Measurements from ENCODE around the gene PALD1.

Gene PALD1

GRCh38 chr10:70507966-70508365 lies 29.4 kb downstream of the PALD1 start:
- no peak for DNase-seq

GRCh38 chr10:70508912-70509756 lies 30.6 kb downstream of the PALD1 start:
- peak; percentile 20 for DNase-seq

GRCh38 chr10:70509757-70510147 lies 31.2 kb downstream of the PALD1 start:
- no peak for DNase-seq

- no peak for DNase-seq
Measured at GRCh38 chr10:70510453-70510852, 31.9 kb downstream of the PALD1 start.

- no peak for DNase-seq
Measured at GRCh38 chr10:70510904-70511303, 32.3 kb downstream of the PALD1 start.

GRCh38 chr10:70512149-70512639 lies 33.6 kb downstream of the PALD1 start:
- no peak for DNase-seq

GRCh38 chr10:70513848-70514309 lies 35.3 kb downstream of the PALD1 start:
- DNase-seq: peak; percentile 2

- no peak for DNase-seq
Measured at GRCh38 chr10:70514591-70514990, 36.0 kb downstream of the PALD1 start.

- DNase-seq: no peak
Measured at GRCh38 chr10:70515035-70515667, 36.6 kb downstream of the PALD1 start.

- DNase-seq: no peak
Measured at GRCh38 chr10:70518695-70519094, 40.1 kb downstream of the PALD1 start.

- no peak for DNase-seq
Measured at GRCh38 chr10:70523057-70523456, 44.5 kb downstream of the PALD1 start.

GRCh38 chr10:70523549-70523948 lies 45.0 kb downstream of the PALD1 start:
- DNase-seq: no peak

- no peak for DNase-seq
Measured at GRCh38 chr10:70528314-70528713, 49.7 kb downstream of the PALD1 start.

- DNase-seq: no peak
Measured at GRCh38 chr10:70528741-70529362, 50.3 kb downstream of the PALD1 start.

- DNase-seq: no peak
Measured at GRCh38 chr10:70529848-70530247, 51.3 kb downstream of the PALD1 start.

- DNase-seq: no peak
Measured at GRCh38 chr10:70530315-70530714, 51.7 kb downstream of the PALD1 start.

GRCh38 chr10:70532554-70533188 lies 54.1 kb downstream of the PALD1 start:
- no peak for DNase-seq

- DNase-seq: no peak
Measured at GRCh38 chr10:70533189-70533558, 54.6 kb downstream of the PALD1 start.

- DNase-seq: no peak
Measured at GRCh38 chr10:70534281-70534680, 55.7 kb downstream of the PALD1 start.

GRCh38 chr10:70535001-70535400 lies 56.4 kb downstream of the PALD1 start:
- no peak for DNase-seq

- no peak for DNase-seq
Measured at GRCh38 chr10:70535451-70535850, 56.9 kb downstream of the PALD1 start.

GRCh38 chr10:70536196-70536861 lies 57.8 kb downstream of the PALD1 start:
- DNase-seq: no peak

Data from COR-L47 (cell line).